ENCODE data around the gene RELCH.

DNA sequence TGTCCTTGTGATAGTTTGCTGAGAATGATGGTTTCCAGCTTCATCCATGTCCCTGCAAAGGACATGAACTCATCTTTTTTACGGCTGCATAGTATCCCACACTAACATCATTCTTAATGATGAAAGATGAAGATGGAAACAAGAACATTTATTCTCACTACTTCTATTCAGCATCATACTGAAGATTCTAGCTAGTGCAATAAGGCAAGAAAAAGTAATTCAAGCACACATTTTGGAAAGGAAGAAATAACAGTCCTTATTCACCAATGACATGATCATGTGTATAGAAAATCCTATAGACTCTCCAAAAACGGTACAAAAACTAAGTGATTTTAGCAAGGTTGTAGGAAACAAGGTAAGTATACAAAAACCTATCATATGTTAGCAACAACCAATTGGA, 37.2 kb downstream of the RELCH start:
- TF ChIP-seq, protein P1, sequence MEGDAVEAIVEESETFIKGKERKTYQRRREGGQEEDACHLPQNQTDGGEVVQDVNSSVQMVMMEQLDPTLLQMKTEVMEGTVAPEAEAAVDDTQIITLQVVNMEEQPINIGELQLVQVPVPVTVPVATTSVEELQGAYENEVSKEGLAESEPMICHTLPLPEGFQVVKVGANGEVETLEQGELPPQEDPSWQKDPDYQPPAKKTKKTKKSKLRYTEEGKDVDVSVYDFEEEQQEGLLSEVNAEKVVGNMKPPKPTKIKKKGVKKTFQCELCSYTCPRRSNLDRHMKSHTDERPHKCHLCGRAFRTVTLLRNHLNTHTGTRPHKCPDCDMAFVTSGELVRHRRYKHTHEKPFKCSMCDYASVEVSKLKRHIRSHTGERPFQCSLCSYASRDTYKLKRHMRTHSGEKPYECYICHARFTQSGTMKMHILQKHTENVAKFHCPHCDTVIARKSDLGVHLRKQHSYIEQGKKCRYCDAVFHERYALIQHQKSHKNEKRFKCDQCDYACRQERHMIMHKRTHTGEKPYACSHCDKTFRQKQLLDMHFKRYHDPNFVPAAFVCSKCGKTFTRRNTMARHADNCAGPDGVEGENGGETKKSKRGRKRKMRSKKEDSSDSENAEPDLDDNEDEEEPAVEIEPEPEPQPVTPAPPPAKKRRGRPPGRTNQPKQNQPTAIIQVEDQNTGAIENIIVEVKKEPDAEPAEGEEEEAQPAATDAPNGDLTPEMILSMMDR (conservative IDR thresholded peaks at IDR 0.05; ENCODE audit: low read depth, low read length) = no peak
- no peak for TF ChIP-seq EZH2phosphoT487 (IDR thresholded peaks at IDR 0.05; ENCODE audit: borderline replicate concordance, low read length)

Measured in PC-3 (cell line).